ENCODE measurements around the gene RARA. TPM values are rescaled to one million over a fixed set of nuclear protein-coding genes. Genes with fewer than 3 reads are reported as not detected.

Gene RARA
- total and polyA plus RNA-seq, 2 donors (not counting 1 experiment from before 2014, with no cell fraction given): 7.0 to 7.8 TPM

DNA sequence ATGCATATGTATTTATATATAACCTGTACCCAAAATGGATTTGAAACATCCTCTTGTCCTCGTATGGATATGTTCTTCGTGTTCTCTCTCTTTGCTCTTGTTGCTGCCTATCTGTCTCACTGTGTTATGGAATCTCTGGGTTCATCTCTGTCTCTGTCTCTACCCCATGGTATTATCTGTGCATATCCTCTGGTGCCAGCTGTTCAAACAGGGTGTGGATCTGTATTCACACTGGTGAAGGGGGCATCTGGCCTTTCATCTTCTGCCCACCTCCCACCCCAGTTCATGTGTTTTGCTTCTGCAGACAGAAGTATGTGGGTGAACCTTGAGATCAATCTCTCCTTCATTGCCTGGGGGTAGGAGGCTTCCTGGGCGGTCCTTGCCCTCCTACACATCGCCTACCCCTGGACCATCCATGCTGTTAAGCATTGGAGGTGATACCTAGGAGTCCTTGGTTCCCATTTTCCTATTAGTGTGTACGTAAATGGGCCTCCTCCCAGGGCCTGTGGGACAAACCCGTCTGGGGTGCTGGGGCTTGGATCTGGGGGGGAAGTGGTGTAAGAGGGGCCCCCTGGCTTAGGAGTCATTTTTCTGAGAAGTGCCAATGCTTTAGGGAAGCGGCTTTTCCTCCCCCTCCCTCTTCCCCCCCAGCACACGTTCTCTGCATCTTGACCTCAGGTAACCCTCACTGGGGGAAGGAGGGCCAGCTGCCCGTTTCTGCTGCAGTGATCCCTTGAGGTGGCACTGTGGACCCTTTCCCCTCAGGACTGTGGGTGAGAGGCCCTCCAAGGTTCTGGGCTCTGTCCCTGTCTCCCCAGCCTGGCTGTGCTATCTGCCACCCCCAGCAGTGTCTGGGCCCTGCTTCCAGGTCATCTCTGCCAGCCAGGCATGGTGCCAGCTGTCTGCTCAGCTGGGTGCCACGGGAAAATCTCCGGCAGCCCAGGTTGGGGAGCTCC lies 21.1 kb downstream of the RARA start:
- Histone ChIP-seq H3K9ac (ENCODE audit: insufficient read depth, low read length) (no peak overlapping the region), H3K4me1 (ENCODE audit: control insufficient read depth, extremely low read depth, insufficient read depth, low read length) (peaks cover 61% of the 10 kb centered on the region), H3K27me3 (ENCODE audit: control insufficient read depth, insufficient read depth, low read length) (no peaks in the 10 kb centered on the region), H4K20me1 (ENCODE audit: control insufficient read depth, extremely low read depth, insufficient read depth, low read length) (no peaks in the 10 kb centered on the region), H3K4me2 (ENCODE audit: extremely low read depth, insufficient read depth, low read length) (peak overlapping the region; percentile 11), H3K79me2 (ENCODE audit: control insufficient read depth, insufficient read depth, low read length) (peaks cover 42% of the 10 kb centered on the region), H3K4me3 (replicated peaks in 1 of 4; ENCODE audit: control extremely low read depth in 1 of 4, insufficient read depth in 1 of 4, low read depth in 3 of 4, low read length in 4 of 4) (no peak overlapping the region), H3K36me3 (ENCODE audit: control insufficient read depth, insufficient read depth, low read length) (peaks cover 2% of the 10 kb centered on the region), H2AFZ (ENCODE audit: low read length) (no peak overlapping the region), H3K9me3 (ENCODE audit: control insufficient read depth, insufficient read depth, low read depth, low read length) (no peaks in the 10 kb centered on the region), H3K27ac (ENCODE audit: insufficient read depth, low read length) (peak overlapping the region; percentile 20)
- DNase-seq (ENCODE audit: low read depth in 2 of 2): no peak
- TF ChIP-seq EZH2 (IDR thresholded peaks at IDR 0.05; ENCODE audit: low read length, missing control alignments): no peak
- TF ChIP-seq, protein P1, sequence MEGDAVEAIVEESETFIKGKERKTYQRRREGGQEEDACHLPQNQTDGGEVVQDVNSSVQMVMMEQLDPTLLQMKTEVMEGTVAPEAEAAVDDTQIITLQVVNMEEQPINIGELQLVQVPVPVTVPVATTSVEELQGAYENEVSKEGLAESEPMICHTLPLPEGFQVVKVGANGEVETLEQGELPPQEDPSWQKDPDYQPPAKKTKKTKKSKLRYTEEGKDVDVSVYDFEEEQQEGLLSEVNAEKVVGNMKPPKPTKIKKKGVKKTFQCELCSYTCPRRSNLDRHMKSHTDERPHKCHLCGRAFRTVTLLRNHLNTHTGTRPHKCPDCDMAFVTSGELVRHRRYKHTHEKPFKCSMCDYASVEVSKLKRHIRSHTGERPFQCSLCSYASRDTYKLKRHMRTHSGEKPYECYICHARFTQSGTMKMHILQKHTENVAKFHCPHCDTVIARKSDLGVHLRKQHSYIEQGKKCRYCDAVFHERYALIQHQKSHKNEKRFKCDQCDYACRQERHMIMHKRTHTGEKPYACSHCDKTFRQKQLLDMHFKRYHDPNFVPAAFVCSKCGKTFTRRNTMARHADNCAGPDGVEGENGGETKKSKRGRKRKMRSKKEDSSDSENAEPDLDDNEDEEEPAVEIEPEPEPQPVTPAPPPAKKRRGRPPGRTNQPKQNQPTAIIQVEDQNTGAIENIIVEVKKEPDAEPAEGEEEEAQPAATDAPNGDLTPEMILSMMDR (conservative IDR thresholded peaks at IDR 0.05 in 1 of 2, IDR thresholded peaks at IDR 0.05 in 1 of 2; ENCODE audit: low read depth in 1 of 2, low read length in 2 of 2): no peak

DNA sequence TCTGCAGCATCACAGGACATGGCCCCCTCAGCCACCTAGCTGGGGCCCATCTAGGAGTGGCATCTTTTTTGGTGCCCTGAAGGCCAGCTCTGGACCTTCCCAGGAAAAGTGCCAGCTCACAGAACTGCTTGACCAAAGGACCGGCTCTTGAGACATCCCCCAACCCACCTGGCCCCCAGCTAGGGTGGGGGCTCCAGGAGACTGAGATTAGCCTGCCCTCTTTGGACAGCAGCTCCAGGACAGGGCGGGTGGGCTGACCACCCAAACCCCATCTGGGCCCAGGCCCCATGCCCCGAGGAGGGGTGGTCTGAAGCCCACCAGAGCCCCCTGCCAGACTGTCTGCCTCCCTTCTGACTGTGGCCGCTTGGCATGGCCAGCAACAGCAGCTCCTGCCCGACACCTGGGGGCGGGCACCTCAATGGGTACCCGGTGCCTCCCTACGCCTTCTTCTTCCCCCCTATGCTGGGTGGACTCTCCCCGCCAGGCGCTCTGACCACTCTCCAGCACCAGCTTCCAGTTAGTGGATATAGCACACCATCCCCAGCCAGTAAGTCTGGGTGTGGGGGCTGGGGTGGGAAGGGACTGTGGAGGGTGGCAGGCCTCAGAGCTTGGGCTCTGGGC lies 22.0 kb downstream of the RARA start:
- H3K4me2 ChIP-seq (ENCODE audit: extremely low read depth, insufficient read depth, low read length): no peak overlapping the region
- H3K36me3 ChIP-seq (ENCODE audit: control insufficient read depth, insufficient read depth, low read length): peaks cover 2% of the 10 kb centered on the region
- no peak for TF ChIP-seq EZH2 (IDR thresholded peaks at IDR 0.05; ENCODE audit: low read length, missing control alignments)
- TF ChIP-seq, protein P1 (conservative IDR thresholded peaks at IDR 0.05 in 1 of 2, IDR thresholded peaks at IDR 0.05 in 1 of 2; ENCODE audit: low read depth in 1 of 2, low read length in 2 of 2): no peak
- no peak overlapping the region for H3K9ac ChIP-seq (ENCODE audit: insufficient read depth, low read length)
- no peaks in the 10 kb centered on the region for H3K9me3 ChIP-seq (ENCODE audit: control insufficient read depth, insufficient read depth, low read depth, low read length)
- no peak overlapping the region for H3K27ac ChIP-seq (ENCODE audit: insufficient read depth, low read length)
- H3K79me2 ChIP-seq (ENCODE audit: control insufficient read depth, insufficient read depth, low read length): peaks cover 35% of the 10 kb centered on the region
- no peak for DNase-seq (ENCODE audit: low read depth in 2 of 2)
- no peaks in the 10 kb centered on the region for H4K20me1 ChIP-seq (ENCODE audit: control insufficient read depth, extremely low read depth, insufficient read depth, low read length)
- no peaks in the 10 kb centered on the region for H3K27me3 ChIP-seq (ENCODE audit: control insufficient read depth, insufficient read depth, low read length)
- H2AFZ ChIP-seq (ENCODE audit: low read length): no peak overlapping the region
- H3K4me1 ChIP-seq (ENCODE audit: control insufficient read depth, extremely low read depth, insufficient read depth, low read length): peaks cover 60% of the 10 kb centered on the region
- H3K4me3 ChIP-seq (replicated peaks in 1 of 4; ENCODE audit: control extremely low read depth in 1 of 4, insufficient read depth in 1 of 4, low read depth in 3 of 4, low read length in 4 of 4): no peak overlapping the region

Measured in fibroblast of lung (primary cell).